Pancreas (tissue), 10 donors: ENCODE measurements around the gene GOLGB1. TPM values are rescaled to one million over a fixed set of nuclear protein-coding genes. Genes with fewer than 3 reads are reported as not detected.
"Not testable (repeated sequence)": the region's sequence is repeated elsewhere in the genome, so short reads cannot be mapped to it uniquely, and the experiment has no call there.

Source experiments
- ATAC-seq, 4 donors: fragments of 200-7000 bp; cut with Tn5 transposase; one replicate each; pipeline versions ENCODE4 v1.8.0 to v1.9.1; 2020; ENCODE audit warnings: mild to moderate bottlenecking in 4 of 4, moderate library complexity in 4 of 4
- DNase-seq, 6 donors: peaks; one replicate each; pipeline ENCODE4 v3.0.0-alpha.2; 2020
- FAIRE-seq: peaks from 2 replicates; lab custom pipeline; 2012; peaks lifted over from hg19 to GRCh38; lab: Jason Lieb, UNC
- H3K27ac ChIP-seq, 4 donors: fragments of 200-600 bp; sonication (generic); 1 replicate in 3 of 4; 2 replicates in 1 of 4; pipeline versions ENCODE4 v1.5.0 to v1.8.0; 2020
- H3K27me3 ChIP-seq, 4 donors: fragments of 200-600 bp; one replicate each; pipeline ENCODE4 v1.8.0; 2021
- H3K36me3 ChIP-seq, 3 donors: fragments of 200-600 bp; sonication (generic) in 1 of 3; one replicate each; pipeline versions ENCODE4 v1.5.0 to v1.8.0; 2020 to 2021
- H3K4me1 ChIP-seq, 3 donors: fragments of 200-600 bp; one replicate each; pipeline ENCODE4 v1.8.0; 2021
- H3K4me3 ChIP-seq, 4 donors: fragments of 200-600 bp; sonication (generic) in 2 of 4; one replicate each; pipeline versions ENCODE4 v1.5.0 to v1.8.0; 2020 to 2021
- H3K9me3 ChIP-seq, 4 donors: fragments of 200-600 bp; one replicate each; pipeline ENCODE4 v1.8.0; 2021
- WGBS, 2 donors: extraction: QIAGEN DNeasy Blood & Tissue Kit; methylation state at CpG; one replicate each; pipeline ENCODE4 v1.1.7; 2013; 5-methylcytosine and 5-hydroxymethylcytosine counted together
- intact Hi-C, 3 donors: fragments of 100-400 bp; cut with DNase I; formaldehyde crosslinking; loops; one replicate each; pipeline versions ENCODE4 v1.11.1 to v1.14.2; 2022
- polyA plus RNA-seq, 2 donors: library from polyadenylated mRNA; stranded (reverse); fragments of 200-250 nt; gene quantifications; one replicate each; pipeline ENCODE4 v1.2.3, GENCODE V29; 2013
- total RNA-seq, 6 donors: library from RNA; stranded (reverse); fragmentation: NEBNext Ultra II Directional in 4 of 6; extraction: Animal tissue kit (Norgen Biotek cat#: 25700) in 4 of 6; gene quantifications; one replicate each; pipeline versions ENCODE4 v1.2.1 to v1.2.4, GENCODE V29; 2021 to 2023
- TF ChIP-seq, protein P1 (sequence below), 4 donors: fragments of 200-600 bp; sonication (generic) in 3 of 4; IDR thresholded peaks; one replicate each; pipeline versions ENCODE4 v1.5.0 to v1.8.0; 2021; ENCODE audit warnings: antibody characterized with exemption in 4 of 4
- donor health status: healthy with polysubstance abuse.
- donor health status: DM: no; HTN: no; CAD: no; lungs with moderate emphysema.
- donor health status: DM: no; HTN: no; CAD: no.
- donor health status: control.
- donor health status: control.
- donor health status: Bipolar disorder and iron deficiency.
- donor health status: DM: yes; HTN: yes; CAD: no.
- donor health status: DM: no; HTN: no; CAD: no.
- donor health status: DM: no; HTN: no; CAD: no.
- donor health status: DM: yes; HTN: yes; CAD: no.

The GOLGB1 gene
- total and polyA plus RNA-seq, 8 donors, result 18.9 to 45.0 (median 36.8) TPM

GRCh38 chr3:121692010-121692699 is 57.4 kb downstream of the GOLGB1 start:
- Histone ChIP-seq H3K27me3 (no peaks in the 10 kb centered on the region), H3K4me3 (no peak overlapping the region), H3K36me3 (peaks cover 6 to 31% (median 16%) of the 10 kb centered on the region in 3 donors), H3K9me3 (no peaks in the 10 kb centered on the region), H3K27ac (no peak overlapping the region), H3K4me1 (no peaks in the 10 kb centered on the region)
- TF ChIP-seq, protein P1, sequence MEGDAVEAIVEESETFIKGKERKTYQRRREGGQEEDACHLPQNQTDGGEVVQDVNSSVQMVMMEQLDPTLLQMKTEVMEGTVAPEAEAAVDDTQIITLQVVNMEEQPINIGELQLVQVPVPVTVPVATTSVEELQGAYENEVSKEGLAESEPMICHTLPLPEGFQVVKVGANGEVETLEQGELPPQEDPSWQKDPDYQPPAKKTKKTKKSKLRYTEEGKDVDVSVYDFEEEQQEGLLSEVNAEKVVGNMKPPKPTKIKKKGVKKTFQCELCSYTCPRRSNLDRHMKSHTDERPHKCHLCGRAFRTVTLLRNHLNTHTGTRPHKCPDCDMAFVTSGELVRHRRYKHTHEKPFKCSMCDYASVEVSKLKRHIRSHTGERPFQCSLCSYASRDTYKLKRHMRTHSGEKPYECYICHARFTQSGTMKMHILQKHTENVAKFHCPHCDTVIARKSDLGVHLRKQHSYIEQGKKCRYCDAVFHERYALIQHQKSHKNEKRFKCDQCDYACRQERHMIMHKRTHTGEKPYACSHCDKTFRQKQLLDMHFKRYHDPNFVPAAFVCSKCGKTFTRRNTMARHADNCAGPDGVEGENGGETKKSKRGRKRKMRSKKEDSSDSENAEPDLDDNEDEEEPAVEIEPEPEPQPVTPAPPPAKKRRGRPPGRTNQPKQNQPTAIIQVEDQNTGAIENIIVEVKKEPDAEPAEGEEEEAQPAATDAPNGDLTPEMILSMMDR (IDR thresholded peaks at IDR 0.05), result no peak
- intact Hi-C loops, result no loop called here
- FAIRE-seq, result no peak
- no peak for DNase-seq
- WGBS, 2 donors, result 94 to 95% methylated on average over 2 of the region's 2 CpGs
- no peak for ATAC-seq

DNA sequence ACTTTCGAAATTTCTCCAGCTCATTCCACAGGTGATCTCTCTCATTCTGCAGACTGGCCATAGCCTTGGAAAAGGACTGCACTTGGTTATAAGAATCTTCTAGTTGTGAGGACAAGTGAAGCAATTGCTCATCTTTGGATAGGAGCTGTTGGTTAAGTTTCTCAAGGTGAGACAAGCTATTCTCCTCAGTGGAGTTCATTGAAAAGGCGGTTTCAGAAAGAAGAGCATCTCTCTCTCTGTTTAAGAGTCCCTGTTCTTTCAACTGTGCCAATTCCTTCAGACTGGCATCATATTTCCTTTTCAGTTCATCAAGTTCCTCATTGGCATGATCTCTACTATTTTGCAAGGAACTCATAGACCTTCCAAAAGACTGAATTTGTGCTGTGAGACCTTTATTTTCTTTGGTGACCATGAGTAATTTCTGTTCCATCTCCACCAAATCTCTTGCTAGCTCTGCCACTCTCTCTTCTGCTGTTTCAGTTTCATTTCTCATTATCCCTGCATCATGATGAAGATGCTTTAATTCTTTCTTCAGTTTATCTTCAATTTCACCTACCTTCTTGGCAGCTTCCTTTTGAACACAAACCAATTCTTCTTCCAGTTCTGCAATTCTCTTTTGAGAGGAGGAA is 58.6 kb downstream of the GOLGB1 start:
- ATAC-seq (no peak), FAIRE-seq (no peak), DNase-seq (no peak)
- no peaks in the 10 kb centered on the region for H3K27me3 ChIP-seq
- TF ChIP-seq, protein P1 (IDR thresholded peaks at IDR 0.05), result no peak
- intact Hi-C loops, result no loop called here
- H3K4me1 ChIP-seq, result no peaks in the 10 kb centered on the region
- H3K4me3 ChIP-seq, result no peak overlapping the region
- no peak overlapping the region for H3K27ac ChIP-seq
- WGBS, 2 donors, result 95 to 97% methylated on average over 2 of the region's 2 CpGs
- no peaks in the 10 kb centered on the region for H3K9me3 ChIP-seq
- peaks cover 6 to 31% (median 16%) of the 10 kb centered on the region in 3 donors for H3K36me3 ChIP-seq

DNA sequence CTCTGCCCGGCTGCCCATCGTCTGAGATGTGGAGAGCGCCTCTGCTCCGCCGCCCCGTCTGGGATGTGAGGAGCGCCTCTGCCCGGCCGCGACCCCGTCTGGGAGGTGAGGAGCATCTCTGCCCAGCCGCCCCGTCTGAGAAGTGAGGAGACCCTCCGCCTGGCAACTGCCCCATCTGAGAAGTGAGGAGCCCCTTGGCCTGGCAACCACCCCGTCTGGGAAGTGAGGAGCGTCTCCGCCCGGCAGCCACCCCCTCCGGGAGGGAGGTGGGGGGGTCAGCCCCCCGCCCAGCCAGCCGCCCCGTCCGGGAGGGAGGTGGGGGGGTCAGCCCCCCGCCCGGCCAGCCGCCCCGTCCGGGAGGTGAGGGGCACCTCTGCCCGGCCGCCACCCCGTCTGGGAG is 60.8 kb downstream of the GOLGB1 start:
- peak in 1 of 6 donors; percentile 50 for DNase-seq
- H3K27me3 ChIP-seq, H3K4me1 ChIP-seq, ATAC-seq, H3K9me3 ChIP-seq, intact Hi-C loops, H3K4me3 ChIP-seq, FAIRE-seq, H3K27ac ChIP-seq: not testable (repeated sequence)
- H3K36me3 ChIP-seq, result peaks cover 6 to 37% (median 16%) of the 10 kb centered on the region in 3 donors
- 95 to 97% methylated on average over 28 to 31 of the region's 31 CpGs for WGBS, 2 donors

DNA sequence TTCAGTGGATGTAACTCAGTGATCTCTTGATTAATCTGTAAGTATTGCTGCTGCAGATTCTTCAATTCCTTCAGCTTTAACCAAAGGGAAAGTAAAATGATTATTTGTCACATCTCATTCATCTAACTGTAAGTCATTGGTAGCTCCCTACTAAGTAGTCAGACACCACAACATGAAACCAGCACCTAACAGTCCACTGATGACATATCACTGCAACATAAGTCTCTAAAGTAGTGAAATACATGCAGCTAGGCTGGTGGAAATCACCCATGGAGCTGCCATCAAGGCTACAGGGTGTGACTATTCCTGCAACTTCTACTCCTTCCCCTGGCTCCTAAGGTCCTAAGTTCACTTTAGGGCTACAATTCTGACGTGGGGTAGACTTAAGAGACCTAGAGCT is 67.7 kb downstream of the GOLGB1 start:
- Histone ChIP-seq H3K4me1 (no peaks in the 10 kb centered on the region), H3K4me3 (no peak overlapping the region), H3K27me3 (no peaks in the 10 kb centered on the region), H3K9me3 (no peaks in the 10 kb centered on the region), H3K27ac (no peak overlapping the region), H3K36me3 (peaks cover 4 to 36% (median 8%) of the 10 kb centered on the region in 3 donors)
- no peak for FAIRE-seq
- TF ChIP-seq, protein P1 (IDR thresholded peaks at IDR 0.05), result no peak
- no peak for DNase-seq
- ATAC-seq, result no peak
- intact Hi-C loops, result no loop called here
- 95 to 97% methylated on average over 1 of the region's 1 CpG for WGBS, 2 donors

DNA sequence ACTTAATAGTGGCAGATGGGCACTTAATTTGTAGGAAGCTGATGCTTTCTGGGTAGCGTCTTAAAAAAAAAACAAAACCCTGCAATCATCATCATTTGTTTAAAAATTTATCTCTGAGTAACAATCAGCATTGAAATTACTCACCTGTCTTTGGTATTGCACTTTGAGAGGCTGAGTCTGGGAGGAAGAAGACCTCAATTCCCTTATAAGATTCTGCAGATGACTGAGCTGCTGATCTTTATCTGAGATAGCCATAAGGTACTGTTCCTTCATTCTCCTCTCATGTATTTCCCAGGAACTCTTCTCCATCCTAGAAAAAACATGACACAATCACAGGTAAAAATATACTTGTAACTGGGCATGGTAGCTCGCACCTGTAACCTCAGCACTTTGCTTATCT is 72.4 kb downstream of the GOLGB1 start:
- ATAC-seq, result no peak
- TF ChIP-seq, protein P1 (IDR thresholded peaks at IDR 0.05), result no peak
- no peaks in the 10 kb centered on the region for H3K27me3 ChIP-seq
- H3K27ac ChIP-seq, result no peak overlapping the region
- peaks cover 4 to 68% (median 22%) of the 10 kb centered on the region in 3 donors for H3K36me3 ChIP-seq
- WGBS, 2 donors, result 88 to 92% methylated on average over 2 of the region's 2 CpGs
- H3K4me3 ChIP-seq, result no peak overlapping the region
- FAIRE-seq, result no peak
- no peaks in the 10 kb centered on the region for H3K4me1 ChIP-seq
- intact Hi-C loops, result no loop called here
- H3K9me3 ChIP-seq, result no peaks in the 10 kb centered on the region
- DNase-seq, result no peak
